Psoas muscle (tissue), 8 donors: ENCODE results near the gene SNED1. TPM values are rescaled to one million over a fixed set of nuclear protein-coding genes. Genes with fewer than 3 reads are reported as not detected.

Experiments
- ATAC-seq, 4 donors: fragments of 200-7000 bp; cut with Tn5 transposase; one replicate each; pipeline ENCODE4 v1.9.1; 2020; ENCODE audit warnings: moderate library complexity in 3 of 4, mild to moderate bottlenecking in 2 of 4
- DNase-seq, 2 donors: peaks; one replicate each; pipeline ENCODE4 v3.0.0-alpha.2; 2020
- H3K27ac ChIP-seq: fragments of 200-600 bp; one replicate; pipeline ENCODE4 v1.8.0; 2022
- H3K27me3 ChIP-seq, 3 donors: fragments of 200-600 bp in 1 of 3; one replicate each; pipeline versions ENCODE4 v1.6.1 to v1.8.0; 2013 to 2022; ENCODE audit warnings: low read length in 2 of 3, mild to moderate bottlenecking in 2 of 3, moderate library complexity in 1 of 3; ENCODE audit not compliant: insufficient read depth in 3 of 3
- H3K36me3 ChIP-seq, 2 donors: fragments of 200-600 bp in 1 of 2; one replicate each; pipeline versions ENCODE4 v1.6.1 to v1.8.0; 2013 to 2022; ENCODE audit warnings: low read depth in 1 of 2, mild to moderate bottlenecking in 1 of 2, moderate library complexity in 1 of 2; ENCODE audit not compliant: insufficient read depth in 1 of 2
- H3K4me1 ChIP-seq: fragments of 200-600 bp; one replicate; pipeline ENCODE4 v1.8.0; 2022
- H3K4me3 ChIP-seq: fragments of 200-600 bp; one replicate; pipeline ENCODE4 v1.8.0; 2022; ENCODE audit warnings: mild to moderate bottlenecking
- H3K9me3 ChIP-seq: fragments of 200-600 bp; one replicate; pipeline ENCODE4 v1.8.0; 2022
- CTCF ChIP-seq: fragments of 200-600 bp; IDR thresholded peaks from one replicate; pipeline ENCODE4 v1.8.0; 2022; ENCODE audit warnings: antibody characterized with exemption
- WGBS, 3 donors: extraction: QIAGEN DNeasy Blood & Tissue Kit; methylation state at CpG; one replicate each; pipeline versions ENCODE4 v1.1.6 to v1.1.7; 2013; 5-methylcytosine and 5-hydroxymethylcytosine counted together
- intact Hi-C, 2 donors: fragments of 100-400 bp; cut with DNase I; formaldehyde crosslinking; loops; one replicate each; pipeline versions ENCODE4 v1.11.0 to v1.14.2; 2022
- polyA plus RNA-seq, 3 donors: library from polyadenylated mRNA; stranded (reverse); fragments of 200-250 nt; gene quantifications; one replicate each; pipeline ENCODE4 v1.2.3, GENCODE V29; 2013
- total RNA-seq, 4 donors: library from RNA; stranded (reverse); fragmentation: NEBNext Ultra II Directional in 2 of 4; extraction: Animal tissue kit (Norgen Biotek cat#: 25700) in 2 of 4; gene quantifications; one replicate each; pipeline versions ENCODE4 v1.2.1 to v1.2.4, GENCODE V29; 2021 to 2023
- donor health status: healthy with polysubstance abuse.
- donor health status: DM: no; HTN: no; CAD: no; lungs with moderate emphysema.
- donor health status: Bipolar disorder and iron deficiency.
- donor health status: healthy.
- donor health status: DM: yes; HTN: yes; CAD: no.
- donor health status: DM: no; HTN: no; CAD: no.
- donor health status: DM: no; HTN: no; CAD: no.
- donor health status: DM: yes; HTN: yes; CAD: no.

The SNED1 gene
- total and polyA plus RNA-seq, 7 donors = 7.8 to 36.9 (median 9.2) TPM

GRCh38 chr2:240993446-240994170 is 4.8 kb upstream of the SNED1 start:
- no peak overlapping the region for H3K27ac ChIP-seq
- intact Hi-C loops = loop anchor here in 1 of 2 donors (10.0 kb wide), 1 partner anchor 409 kb away; the partner anchor contains the start of gene CAPN10
- no peaks in the 10 kb centered on the region for H3K9me3 ChIP-seq
- no peaks in the 10 kb centered on the region for H3K36me3 ChIP-seq
- ATAC-seq (no peak), DNase-seq (no peak)
- H3K27me3 ChIP-seq = no peaks in the 10 kb centered on the region
- H3K4me3 ChIP-seq = no peak overlapping the region
- TF ChIP-seq CTCF = no peak
- peaks cover 44% of the 10 kb centered on the region for H3K4me1 ChIP-seq
- 78 to 94% (median 92%) methylated on average over 18 to 19 of the region's 19 CpGs for WGBS, 3 donors

- H3K27ac ChIP-seq = no peak overlapping the region
- no peaks in the 10 kb centered on the region for H3K36me3 ChIP-seq
- no peaks in the 10 kb centered on the region for H3K27me3 ChIP-seq
- DNase-seq (peak in 1 of 2 donors; percentile 53), ATAC-seq (no peak)
- 67 to 83% (median 72%) methylated on average over 16 of the region's 16 CpGs for WGBS, 3 donors
- no peak for TF ChIP-seq CTCF
- peaks cover 45% of the 10 kb centered on the region for H3K4me1 ChIP-seq
- intact Hi-C loops = loop anchor here in 1 of 2 donors (10.0 kb wide), 1 partner anchor 410 kb away; the partner anchor contains the start of gene CAPN10
- H3K4me3 ChIP-seq = no peak overlapping the region
- H3K9me3 ChIP-seq = no peaks in the 10 kb centered on the region
Observed at GRCh38 chr2:240994171-240994896, 4.1 kb upstream of the SNED1 start.

GRCh38 chr2:240995041-240996021 is 3.1 kb upstream of the SNED1 start:
- ATAC-seq (no peak), DNase-seq (peak in 1 of 2 donors; percentile 9)
- WGBS, 3 donors = 63 to 73% (median 68%) methylated on average over 24 of the region's 24 CpGs
- H3K27ac ChIP-seq = no peak overlapping the region
- H3K4me1 ChIP-seq = peaks cover 55% of the 10 kb centered on the region
- intact Hi-C loops = loop anchor here in 1 of 2 donors (10.0 kb wide), 1 partner anchor 411 kb away; the partner anchor contains the start of gene CAPN10
- no peaks in the 10 kb centered on the region for H3K9me3 ChIP-seq
- no peak overlapping the region for H3K4me3 ChIP-seq
- H3K36me3 ChIP-seq = peaks cover 0 to 2% of the 10 kb centered on the region in 2 donors
- TF ChIP-seq CTCF = no peak
- H3K27me3 ChIP-seq = no peaks in the 10 kb centered on the region

GRCh38 chr2:240996161-240996833 is 2.1 kb upstream of the SNED1 start:
- TF ChIP-seq CTCF = no peak
- WGBS, 3 donors = 75 to 82% (median 78%) methylated on average over 19 of the region's 19 CpGs
- Histone ChIP-seq H3K4me3 (no peak overlapping the region), H3K36me3 (peaks cover 0 to 8% of the 10 kb centered on the region in 2 donors), H3K9me3 (no peaks in the 10 kb centered on the region), H3K27ac (peak overlapping the region; percentile 98), H3K27me3 (no peaks in the 10 kb centered on the region), H3K4me1 (peaks cover 62% of the 10 kb centered on the region)
- intact Hi-C loops = loop anchor here in 1 of 2 donors (10.0 kb wide), 1 partner anchor 411 kb away; the partner anchor contains the start of gene CAPN10
- no peak for ATAC-seq
- DNase-seq = peak; percentile 27 to 53
